ENCODE data around the gene PPP3CA. TPM values are rescaled to one million over a fixed set of nuclear protein-coding genes. Genes with fewer than 3 reads are reported as not detected.

Gene PPP3CA
- total and polyA plus RNA-seq, 4 donors, result 13.5 to 72.0 (median 30.7) TPM

DNA sequence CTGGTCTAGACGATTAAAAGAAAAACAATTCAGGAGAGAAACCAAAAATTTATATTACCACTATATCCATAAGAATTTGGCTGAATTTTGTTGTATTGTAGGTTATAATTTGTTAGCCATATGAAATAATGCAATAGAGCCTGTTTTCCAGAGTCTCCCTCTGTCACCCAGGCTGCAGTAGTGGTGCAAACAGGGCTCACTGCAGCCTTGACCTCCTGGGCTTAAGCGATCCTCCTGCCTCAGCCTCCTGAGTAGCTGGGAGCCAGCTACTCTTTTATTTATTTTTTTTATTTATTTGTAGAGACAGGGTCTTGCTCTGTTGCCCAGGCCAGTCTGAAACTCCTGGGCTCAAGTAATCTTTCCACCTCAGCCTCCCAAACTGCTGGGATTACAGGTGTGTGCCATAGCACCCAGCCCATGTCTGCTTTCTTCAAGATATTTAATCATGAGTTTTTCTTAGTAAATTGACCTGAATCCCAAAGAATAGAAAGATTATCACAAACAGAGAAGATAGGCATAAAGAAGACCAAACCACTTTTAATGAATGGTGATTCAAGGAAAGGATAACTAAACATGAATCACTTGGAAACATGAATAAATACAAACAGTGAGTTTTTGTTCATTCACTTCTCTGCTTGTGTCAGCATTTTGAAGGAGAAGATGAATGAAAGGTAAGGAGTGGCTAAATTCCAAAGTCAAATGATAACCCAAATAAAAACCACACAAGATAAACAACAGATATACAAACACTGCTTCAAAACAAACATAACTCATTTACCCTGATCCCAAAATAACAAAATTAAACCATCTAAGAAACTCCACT, 82.1 kb downstream of the PPP3CA start:
- ATAC-seq (ENCODE audit: insufficient read depth, low FRiP score), result no peak
- Histone ChIP-seq H3K27me3 (ENCODE audit: control insufficient read depth in 3 of 3, insufficient read depth in 3 of 3, low read length in 2 of 3) (no peaks in the 10 kb centered on the region), H3K4me1 (ENCODE audit: control insufficient read depth in 5 of 5, insufficient read depth in 5 of 5, low read length in 5 of 5) (peaks cover 0 to 4% (median 0%) of the 10 kb centered on the region in 5 donors), H3K27ac (ENCODE audit: low read depth in 1 of 2, low read length in 1 of 2) (no peak overlapping the region), H3K9me3 (ENCODE audit: control insufficient read depth in 4 of 4, insufficient read depth in 3 of 4, low read length in 3 of 4) (no peaks in the 10 kb centered on the region), H3K4me3 (no peak overlapping the region), H3K9ac (ENCODE audit: insufficient read depth in 1 of 2, low read length in 2 of 2) (no peak overlapping the region), H3K36me3 (ENCODE audit: control insufficient read depth in 4 of 4, insufficient read depth in 4 of 4, low read length in 4 of 4) (no peaks in the 10 kb centered on the region)
- 80 to 81% methylated on average over 2 of the region's 2 CpGs for WGBS, 2 donors
- TF ChIP-seq, protein P1, sequence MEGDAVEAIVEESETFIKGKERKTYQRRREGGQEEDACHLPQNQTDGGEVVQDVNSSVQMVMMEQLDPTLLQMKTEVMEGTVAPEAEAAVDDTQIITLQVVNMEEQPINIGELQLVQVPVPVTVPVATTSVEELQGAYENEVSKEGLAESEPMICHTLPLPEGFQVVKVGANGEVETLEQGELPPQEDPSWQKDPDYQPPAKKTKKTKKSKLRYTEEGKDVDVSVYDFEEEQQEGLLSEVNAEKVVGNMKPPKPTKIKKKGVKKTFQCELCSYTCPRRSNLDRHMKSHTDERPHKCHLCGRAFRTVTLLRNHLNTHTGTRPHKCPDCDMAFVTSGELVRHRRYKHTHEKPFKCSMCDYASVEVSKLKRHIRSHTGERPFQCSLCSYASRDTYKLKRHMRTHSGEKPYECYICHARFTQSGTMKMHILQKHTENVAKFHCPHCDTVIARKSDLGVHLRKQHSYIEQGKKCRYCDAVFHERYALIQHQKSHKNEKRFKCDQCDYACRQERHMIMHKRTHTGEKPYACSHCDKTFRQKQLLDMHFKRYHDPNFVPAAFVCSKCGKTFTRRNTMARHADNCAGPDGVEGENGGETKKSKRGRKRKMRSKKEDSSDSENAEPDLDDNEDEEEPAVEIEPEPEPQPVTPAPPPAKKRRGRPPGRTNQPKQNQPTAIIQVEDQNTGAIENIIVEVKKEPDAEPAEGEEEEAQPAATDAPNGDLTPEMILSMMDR (IDR thresholded peaks at IDR 0.05; ENCODE audit: control extremely low read depth, extremely low read depth), result no peak
- no peak for DNase-seq

DNA sequence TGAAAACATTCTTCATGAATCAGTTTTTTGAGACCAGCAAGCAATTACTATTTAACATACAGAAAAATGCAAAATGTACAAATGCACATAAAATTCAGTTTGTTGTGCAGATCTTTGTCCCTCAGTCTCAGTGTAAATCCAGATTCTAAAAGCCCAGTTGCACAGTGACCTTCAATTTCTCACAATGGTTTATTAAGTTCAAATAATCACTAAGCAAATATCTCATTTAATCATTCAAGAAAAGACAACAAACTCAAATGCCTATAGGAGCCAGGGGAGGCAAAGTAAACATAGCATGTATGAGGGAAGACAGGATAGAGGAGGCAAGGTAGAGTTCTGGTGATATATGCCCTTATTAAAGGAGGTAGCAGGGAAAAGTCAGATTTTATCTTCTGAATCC, 82.8 kb downstream of the PPP3CA start:
- H3K4me1 ChIP-seq (ENCODE audit: control insufficient read depth in 5 of 5, insufficient read depth in 5 of 5, low read length in 5 of 5), result peaks cover 0 to 5% (median 4%) of the 10 kb centered on the region in 5 donors
- no peak overlapping the region for H3K9ac ChIP-seq (ENCODE audit: insufficient read depth in 1 of 2, low read length in 2 of 2)
- no peaks in the 10 kb centered on the region for H3K27me3 ChIP-seq (ENCODE audit: control insufficient read depth in 3 of 3, insufficient read depth in 3 of 3, low read length in 2 of 3)
- TF ChIP-seq, protein P1 (IDR thresholded peaks at IDR 0.05; ENCODE audit: control extremely low read depth, extremely low read depth), result no peak
- ATAC-seq (ENCODE audit: insufficient read depth, low FRiP score) (no peak), DNase-seq (no peak)
- H3K27ac ChIP-seq (ENCODE audit: low read depth in 1 of 2, low read length in 1 of 2), result no peak overlapping the region
- H3K36me3 ChIP-seq (ENCODE audit: control insufficient read depth in 4 of 4, insufficient read depth in 4 of 4, low read length in 4 of 4), result no peaks in the 10 kb centered on the region
- H3K9me3 ChIP-seq (ENCODE audit: control insufficient read depth in 4 of 4, insufficient read depth in 3 of 4, low read length in 3 of 4), result no peaks in the 10 kb centered on the region
- H3K4me3 ChIP-seq, result no peak overlapping the region

DNA sequence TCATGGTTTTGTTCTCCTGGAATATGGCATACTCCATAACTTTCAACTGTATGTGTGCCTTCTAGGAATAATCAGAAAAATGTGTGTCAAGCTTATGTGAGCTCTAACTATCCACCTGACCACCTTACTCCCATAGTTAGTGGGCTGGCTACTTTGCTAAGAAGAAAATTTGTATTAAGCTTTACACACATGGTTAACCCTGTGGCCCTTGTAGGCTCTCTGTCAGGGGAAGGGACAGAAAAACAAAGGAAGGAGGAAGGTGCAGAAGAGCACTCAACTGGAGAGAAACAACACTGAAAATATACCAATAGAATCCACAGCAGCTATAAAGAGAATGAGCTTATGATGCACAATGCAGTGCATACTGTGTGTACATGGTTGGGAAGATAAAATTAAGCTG, 84.6 kb downstream of the PPP3CA start:
- no peak for ATAC-seq (ENCODE audit: insufficient read depth, low FRiP score)
- peaks cover 0 to 12% (median 4%) of the 10 kb centered on the region in 5 donors for H3K4me1 ChIP-seq (ENCODE audit: control insufficient read depth in 5 of 5, insufficient read depth in 5 of 5, low read length in 5 of 5)
- H3K27ac ChIP-seq (ENCODE audit: low read depth in 1 of 2, low read length in 1 of 2), result no peak overlapping the region
- no peaks in the 10 kb centered on the region for H3K27me3 ChIP-seq (ENCODE audit: control insufficient read depth in 3 of 3, insufficient read depth in 3 of 3, low read length in 2 of 3)
- H3K9me3 ChIP-seq (ENCODE audit: control insufficient read depth in 4 of 4, insufficient read depth in 3 of 4, low read length in 3 of 4), result no peaks in the 10 kb centered on the region
- TF ChIP-seq, protein P1 (IDR thresholded peaks at IDR 0.05; ENCODE audit: control extremely low read depth, extremely low read depth), result no peak
- H3K9ac ChIP-seq (ENCODE audit: insufficient read depth in 1 of 2, low read length in 2 of 2), result no peak overlapping the region
- DNase-seq, result no peak
- no peaks in the 10 kb centered on the region for H3K36me3 ChIP-seq (ENCODE audit: control insufficient read depth in 4 of 4, insufficient read depth in 4 of 4, low read length in 4 of 4)
- H3K4me3 ChIP-seq, result no peak overlapping the region
